NB4 (cell line): ENCODE results near the gene SNRNP70.

Source experiments
- DNase-seq: peaks from one replicate; pipeline ENCODE4 v3.0.0; 2010; ENCODE audit warnings: low read depth
- H3K4me3 ChIP-seq: one replicate; pipeline ENCODE4 v1.5.1; 2011; ENCODE audit warnings: mild to moderate bottlenecking, low read depth, low read length, moderate library complexity
- CTCF ChIP-seq: IDR thresholded peaks from one replicate; pipeline ENCODE4 v1.5.1; 2012; ENCODE audit warnings: low read depth, low read length
- MAX ChIP-seq: IDR thresholded peaks from 2 replicates; pipeline ENCODE4 v1.6.1; 2011; ENCODE audit warnings: low read depth, low read length
- MYC ChIP-seq: IDR thresholded peaks from 2 replicates; pipeline ENCODE4 v1.6.1; 2011; ENCODE audit warnings: low read depth, low read length
- POLR2A ChIP-seq: IDR thresholded peaks from 2 replicates; pipeline ENCODE4 v1.6.1; 2011; ENCODE audit warnings: mild to moderate bottlenecking; ENCODE audit not compliant: insufficient read length; ENCODE audit errors: extremely low read depth

The SNRNP70 gene

GRCh38 chr19:49109569-49110233 is 24.4 kb downstream of the SNRNP70 start:
- no peak overlapping the region for H3K4me3 ChIP-seq
- TF ChIP-seq POLR2A = no peak
- no peak for TF ChIP-seq MAX
- TF ChIP-seq CTCF = no peak
- no peak for DNase-seq

GRCh38 chr19:49110567-49110966 is 25.3 kb downstream of the SNRNP70 start:
- no peak for DNase-seq
- TF ChIP-seq MYC = no peak
- no peak overlapping the region for H3K4me3 ChIP-seq

GRCh38 chr19:49111218-49111998 is 26.2 kb downstream of the SNRNP70 start:
- no peak for DNase-seq
- TF ChIP-seq CTCF = no peak
- no peak for TF ChIP-seq MAX
- no peak for TF ChIP-seq MYC
- no peak for TF ChIP-seq POLR2A
- no peak overlapping the region for H3K4me3 ChIP-seq

GRCh38 chr19:49113762-49114629 is 28.7 kb downstream of the SNRNP70 start, which contains the start of gene LIN7B:
LIN7B (plus strand) TSS chr19:49114370; CDS start chr19:49114405, 35 bp downstream.
- DNase-seq = peak; percentile 75
- peak within 1 kb of the TSS; percentile 56 for H3K4me3 ChIP-seq
- TF ChIP-seq MYC = 0 out of 2 replicates have a peak, but pooled peaks have one; percentile 20
- TF ChIP-seq POLR2A = peak; percentile 37
- TF ChIP-seq MAX = peak; percentile 83
- peak; percentile 23 for TF ChIP-seq CTCF

GRCh38 chr19:49114630-49115363 is 29.5 kb downstream of the SNRNP70 start:
- DNase-seq = peak; percentile 74
- TF ChIP-seq POLR2A (no peak), MAX (no peak), CTCF (no peak), MYC (0 out of 2 replicates have a peak, but pooled peaks have one; percentile 26)
- peak overlapping the region; percentile 46 for H3K4me3 ChIP-seq
